RKO (cell line): ENCODE results near the gene SLC66A1.

Source experiments
- DNase-seq: peaks from one replicate; pipeline ENCODE4 v3.0.0-alpha.2; 2016; ENCODE audit warnings: low spot score

SLC66A1 gene

DNA sequence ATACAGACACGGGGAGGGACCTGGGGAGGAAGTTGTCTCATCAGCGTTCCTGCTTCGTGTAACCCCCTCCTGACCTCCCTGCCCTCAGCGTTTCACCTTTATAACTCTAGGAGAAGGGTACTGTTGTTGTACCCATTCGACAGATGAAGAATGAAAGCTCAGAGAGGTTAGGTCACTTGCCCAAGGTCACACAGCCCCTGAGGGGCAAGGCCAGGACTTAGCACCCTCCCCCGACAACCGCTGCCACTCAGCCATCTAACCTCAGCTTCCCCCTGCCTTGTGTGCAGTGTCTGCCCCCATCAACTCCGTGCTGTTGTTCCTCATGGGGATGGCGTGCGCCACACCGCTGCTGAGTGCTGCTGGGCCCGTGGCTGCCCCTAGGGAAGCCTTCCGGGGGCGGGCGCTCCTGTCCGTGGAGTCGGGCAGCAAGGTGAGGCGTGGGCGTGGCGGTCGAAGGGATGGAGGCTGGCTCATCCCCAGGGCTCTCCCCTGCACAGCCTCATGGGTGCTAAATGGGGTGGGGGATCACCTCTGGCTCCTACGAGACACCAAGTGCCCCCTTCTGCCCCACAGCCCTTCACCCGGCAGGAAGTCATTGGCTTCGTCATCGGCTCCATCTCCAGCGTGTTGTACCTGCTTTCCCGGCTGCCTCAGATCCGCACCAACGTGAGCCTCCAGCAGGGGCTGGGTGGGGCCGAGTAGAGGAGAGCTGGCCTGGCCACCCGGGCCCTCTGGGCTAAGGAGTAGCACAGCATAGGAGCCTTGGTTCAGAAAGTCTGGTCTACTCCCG lies 14.0 kb downstream of the SLC66A1 start:
- DNase-seq, result no peak

DNA sequence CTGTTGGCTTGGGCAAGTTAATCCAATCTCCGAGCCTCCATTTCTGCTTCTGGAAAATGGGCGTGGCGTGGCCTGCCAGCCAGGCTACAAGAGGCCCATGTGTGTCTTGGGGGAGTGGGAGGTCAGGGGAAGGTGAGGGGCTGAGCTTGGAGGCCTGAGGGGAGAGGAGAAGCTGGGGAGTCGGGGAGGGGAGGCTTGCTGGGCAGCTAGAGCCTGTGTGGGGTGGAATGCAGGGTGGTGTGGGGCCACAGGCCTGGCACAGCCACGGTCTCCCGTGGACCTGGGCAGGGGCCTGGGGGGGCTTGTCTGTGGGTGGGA lies 14.6 kb downstream of the SLC66A1 start:
- no peak for DNase-seq

DNA sequence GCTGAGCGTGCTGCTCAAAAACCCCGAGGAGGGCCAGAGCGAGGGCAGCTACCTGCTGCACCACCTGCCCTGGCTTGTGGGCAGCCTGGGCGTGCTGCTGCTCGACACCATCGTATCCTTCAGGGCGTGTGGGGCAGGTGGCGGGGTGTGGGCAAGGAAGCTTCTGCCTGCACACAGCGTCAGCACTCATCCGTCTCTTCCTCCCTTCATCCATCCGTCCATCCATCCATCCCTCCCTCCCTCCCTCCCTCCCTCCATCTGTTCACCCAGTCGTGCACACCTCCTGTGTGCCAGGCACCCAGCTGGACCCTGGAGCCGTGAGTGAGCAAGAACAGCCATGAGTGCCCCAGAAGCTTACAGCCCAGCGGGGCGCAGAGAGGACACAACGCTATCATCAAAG lies 15.2 kb downstream of the SLC66A1 start:
- DNase-seq, result no peak

DNA sequence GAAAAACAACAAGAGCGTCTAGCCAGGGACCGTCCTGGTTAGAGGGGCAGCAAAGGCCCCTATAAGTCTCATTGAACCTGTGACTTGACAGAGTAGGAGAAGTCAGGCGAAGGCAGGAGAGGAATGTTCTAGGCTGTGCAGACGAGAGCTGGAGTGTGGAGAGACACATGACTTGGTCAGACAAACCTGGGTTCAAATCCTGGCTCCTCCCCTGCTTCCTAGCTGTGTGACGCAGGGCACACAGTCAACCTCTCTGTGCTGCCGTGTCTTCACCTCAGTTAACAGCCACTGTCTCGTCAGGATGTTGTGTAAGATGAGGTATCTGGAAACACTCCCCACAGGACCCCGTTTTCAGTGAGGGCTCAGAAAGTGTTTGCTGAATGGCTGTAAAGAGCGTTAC lies 15.6 kb downstream of the SLC66A1 start:
- DNase-seq, result no peak

DNA sequence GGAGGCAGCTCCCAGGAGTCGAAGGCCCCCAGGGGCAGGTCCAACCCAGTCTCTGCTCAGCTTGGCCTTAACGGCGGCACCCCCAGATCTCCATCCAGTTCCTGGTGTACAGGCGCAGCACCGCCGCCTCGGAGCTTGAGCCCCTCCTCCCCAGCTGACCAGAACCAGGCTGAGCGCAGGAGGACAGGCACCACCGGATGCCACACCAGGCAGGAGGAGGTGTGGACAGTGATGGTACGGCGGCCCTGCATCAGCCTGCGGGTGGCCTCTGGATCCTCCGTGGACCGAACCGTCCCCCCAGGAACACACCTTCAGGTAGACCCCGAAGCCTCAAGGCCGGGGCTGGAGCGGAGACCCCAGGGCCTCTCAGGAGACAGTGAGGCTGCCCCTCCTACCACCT lies 16.4 kb downstream of the SLC66A1 start:
- DNase-seq, result no peak

DNA sequence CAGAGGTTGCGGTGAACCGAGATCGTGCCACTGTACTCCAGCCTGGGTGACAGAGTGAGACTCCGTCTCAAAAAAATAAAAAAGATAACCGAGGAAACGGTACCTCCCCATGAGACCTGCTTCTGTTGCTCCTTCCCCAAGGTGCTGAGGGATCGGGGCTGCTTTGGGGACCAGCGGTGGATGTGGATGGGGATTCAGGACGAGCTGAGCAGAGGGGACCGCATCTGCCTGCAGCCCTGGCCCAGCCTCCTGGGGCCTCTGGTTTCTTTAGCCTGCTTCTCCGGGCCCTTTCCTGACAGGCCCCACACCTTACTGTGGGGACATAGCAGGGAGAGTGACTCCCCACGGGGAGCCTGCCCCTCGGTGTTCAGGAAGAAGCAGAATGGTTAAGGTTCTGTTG lies 17.1 kb downstream of the SLC66A1 start:
- DNase-seq, result no peak

DNA sequence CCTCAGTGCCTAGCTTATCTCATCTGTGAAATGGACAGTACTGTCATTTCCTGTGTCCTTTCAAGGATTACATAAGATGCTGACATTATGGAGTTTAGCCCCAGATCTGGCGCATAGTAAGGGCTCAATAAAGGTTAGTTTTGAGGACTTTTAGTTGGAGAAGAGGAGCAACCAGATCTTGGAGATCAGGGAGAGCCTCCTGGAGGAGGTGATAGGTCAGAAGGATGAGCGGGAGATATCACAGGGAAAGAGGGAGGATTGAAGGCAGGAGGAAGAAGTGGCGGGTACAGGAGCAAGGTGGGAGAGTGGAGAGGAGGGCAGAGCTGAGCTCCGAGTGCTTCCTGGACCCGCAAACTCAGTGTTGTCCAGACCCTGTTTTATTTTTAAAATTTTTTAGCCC lies 17.5 kb downstream of the SLC66A1 start:
- no peak for DNase-seq

DNA sequence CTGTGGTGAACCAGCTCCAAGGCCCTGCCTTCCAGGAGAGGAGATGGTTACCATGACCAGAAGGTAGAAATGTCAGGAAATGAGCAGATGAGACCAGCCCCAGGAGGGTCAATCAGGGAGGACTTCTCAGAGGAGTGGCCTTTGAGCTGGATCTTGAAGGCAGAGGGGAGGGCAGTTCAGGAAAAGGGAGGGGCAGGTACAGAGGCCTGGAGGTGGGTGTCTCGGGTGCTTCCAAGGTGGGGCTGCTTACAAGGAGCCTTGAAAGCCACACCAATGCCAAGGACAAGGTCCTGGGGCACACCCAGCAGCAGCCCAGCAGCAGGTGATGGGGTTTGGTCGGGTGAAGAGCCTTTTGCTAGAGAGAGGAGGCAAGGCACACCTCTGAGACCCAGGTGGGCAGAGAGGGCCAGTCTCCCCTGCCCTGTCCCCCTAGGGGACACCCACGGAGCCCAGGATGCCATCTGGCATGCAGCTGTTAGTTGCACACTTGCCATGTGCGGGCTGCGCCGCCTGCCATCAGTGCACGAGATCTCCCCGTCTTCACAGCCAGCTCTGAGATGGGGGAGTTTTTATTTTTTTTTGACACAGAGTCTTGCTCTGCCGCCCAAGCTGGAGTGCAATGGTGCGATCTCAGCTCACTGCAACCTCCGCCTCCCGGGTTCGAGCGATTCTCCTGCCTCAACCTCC lies 18.5 kb downstream of the SLC66A1 start:
- no peak for DNase-seq

DNA sequence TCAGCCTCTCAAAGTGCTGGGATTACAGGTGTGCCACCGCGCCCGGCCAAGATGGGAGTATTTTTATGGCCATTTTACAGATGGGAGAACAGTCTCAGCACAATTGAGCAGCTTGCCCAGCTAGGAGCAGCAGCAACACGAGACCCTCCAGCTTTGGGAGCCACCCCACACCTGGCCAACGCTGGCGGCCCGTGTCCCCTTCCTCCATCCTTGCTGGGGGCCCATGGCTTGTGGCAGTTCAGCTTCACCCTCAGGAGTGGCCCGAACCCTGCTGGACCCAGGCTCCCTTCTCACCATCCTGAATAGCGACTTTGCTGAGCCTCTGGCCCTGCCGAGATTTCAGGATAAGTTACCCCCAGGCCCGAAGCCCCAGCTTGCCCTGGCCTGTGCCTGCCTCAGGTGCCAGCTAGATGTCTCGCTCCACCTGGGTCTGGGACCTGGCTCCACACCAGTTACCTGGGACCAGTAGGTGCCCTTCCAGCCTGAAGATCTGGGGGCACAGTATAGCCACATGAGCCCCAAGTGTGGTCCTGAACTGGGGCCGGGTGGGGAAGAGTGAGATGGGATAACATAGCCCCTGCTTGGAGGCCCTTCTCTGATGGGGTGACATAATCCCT lies 19.2 kb downstream of the SLC66A1 start:
- no peak for DNase-seq

DNA sequence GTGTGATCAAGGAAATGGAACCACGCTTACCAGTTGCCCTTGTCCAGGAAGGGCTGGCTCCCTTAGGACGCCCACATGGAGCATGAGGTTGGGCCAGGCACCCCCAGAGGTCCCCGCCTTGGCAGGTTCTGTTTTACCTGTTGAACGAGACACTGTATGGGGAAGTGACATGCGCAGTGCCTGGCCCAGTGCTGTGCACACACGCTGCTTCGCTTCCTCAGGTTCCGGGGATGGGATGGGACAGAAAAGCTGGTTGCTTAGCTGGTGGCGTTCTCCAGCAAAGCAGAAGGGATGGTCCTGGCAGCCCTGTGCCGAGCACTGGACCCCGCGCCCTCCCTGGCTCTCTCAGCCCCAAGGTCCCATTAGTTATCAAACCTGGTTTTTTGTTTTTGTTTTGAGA lies 20.7 kb downstream of the SLC66A1 start:
- DNase-seq, result no peak

DNA sequence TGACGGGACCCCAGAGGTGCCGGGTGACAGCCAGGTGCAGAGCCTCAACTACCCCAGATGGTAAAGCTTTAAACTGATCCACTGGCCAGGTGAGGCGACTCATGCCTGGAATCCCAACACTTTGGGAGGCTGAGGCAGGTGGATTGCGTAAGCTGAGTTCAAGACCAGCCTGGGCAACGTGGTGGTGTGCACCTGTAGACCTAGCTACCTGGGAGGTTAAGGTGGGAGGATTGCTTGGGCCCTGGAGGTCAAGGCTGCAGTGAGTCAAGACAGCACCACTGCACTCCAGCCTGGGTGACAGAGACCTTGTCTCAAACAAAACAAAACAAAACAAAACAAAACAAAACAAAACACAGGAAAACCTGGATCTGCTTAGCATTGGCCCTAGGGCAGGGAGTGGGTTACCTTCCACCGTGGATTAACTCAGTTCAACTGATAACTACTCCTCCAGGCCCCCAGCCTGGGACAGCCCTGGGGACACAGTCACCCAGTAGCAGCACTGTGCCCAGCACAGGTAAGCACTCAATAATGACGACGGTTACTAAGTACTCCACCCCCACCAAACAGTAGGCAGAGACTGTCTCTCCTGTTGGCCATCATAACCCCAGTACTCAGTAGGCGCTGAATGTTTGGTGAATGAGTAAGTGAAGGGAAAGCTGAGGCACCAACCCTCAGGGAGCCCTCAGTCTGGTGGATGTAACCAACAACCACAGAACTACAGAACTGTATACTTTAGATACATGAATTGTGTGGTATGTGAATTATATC lies 21.6 kb downstream of the SLC66A1 start:
- peak; percentile 17 for DNase-seq

DNA sequence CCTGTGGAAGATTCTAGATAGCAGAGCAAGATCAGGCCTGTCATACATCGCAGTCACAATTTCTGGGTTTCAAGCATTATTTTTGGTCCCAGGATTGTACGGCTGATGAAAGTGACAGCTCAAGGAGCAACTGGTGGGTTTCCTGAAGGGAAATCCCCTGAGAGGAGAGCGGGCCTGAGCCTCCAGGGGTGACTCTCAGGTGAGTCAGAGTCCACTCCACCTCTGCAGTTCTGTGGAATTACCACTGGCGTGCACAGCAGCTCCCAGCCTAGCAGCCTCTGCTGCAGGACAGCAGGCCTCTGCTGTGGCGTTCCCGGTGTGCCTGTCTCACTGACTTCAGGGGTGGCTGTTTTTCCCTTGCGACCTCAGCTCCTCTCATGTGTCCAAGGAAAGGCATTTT lies 24.4 kb downstream of the SLC66A1 start:
- DNase-seq, result peak; percentile 52

DNA sequence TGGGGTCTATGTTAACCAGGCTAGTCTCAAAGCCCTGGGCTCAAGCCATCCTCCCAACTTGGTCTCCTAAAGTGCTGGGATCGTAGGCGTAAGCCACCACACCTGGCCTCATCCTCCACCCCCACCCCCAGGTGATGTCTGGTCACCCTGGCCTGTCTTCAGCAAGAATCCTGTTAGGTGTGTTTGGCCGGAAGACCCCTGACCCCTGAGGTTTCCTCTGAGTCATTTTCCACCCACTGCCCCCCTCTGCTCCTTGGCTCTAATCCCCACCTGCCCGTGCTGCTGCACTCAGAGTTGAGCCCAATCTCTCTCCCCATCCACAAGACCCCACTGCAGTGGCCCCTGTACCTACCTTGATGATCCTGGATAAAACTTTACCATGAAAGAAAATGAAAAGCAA lies 25.2 kb downstream of the SLC66A1 start:
- no peak for DNase-seq

DNA sequence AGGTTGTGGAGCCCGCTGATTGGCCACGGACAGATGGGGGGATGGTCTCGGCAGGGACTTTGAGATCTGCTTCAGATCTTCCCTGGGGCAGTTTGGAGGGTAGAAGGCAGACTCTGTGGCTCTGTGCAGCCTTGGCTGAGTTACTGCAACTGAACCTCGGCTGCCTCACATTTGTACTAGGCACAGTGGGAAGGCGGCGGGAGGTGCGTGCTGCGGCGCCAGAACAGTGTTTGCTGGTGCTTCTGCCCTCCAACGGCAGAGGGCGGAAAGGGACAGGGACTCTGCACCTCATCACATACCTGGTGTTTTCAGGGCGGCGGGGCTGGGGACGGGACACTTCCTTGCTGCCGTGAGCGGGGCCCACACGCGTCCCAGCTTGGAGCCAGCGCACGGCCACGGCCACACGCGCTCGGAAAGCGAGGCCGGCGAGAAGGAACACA lies 26.2 kb downstream of the SLC66A1 start:
- DNase-seq, result no peak

DNA sequence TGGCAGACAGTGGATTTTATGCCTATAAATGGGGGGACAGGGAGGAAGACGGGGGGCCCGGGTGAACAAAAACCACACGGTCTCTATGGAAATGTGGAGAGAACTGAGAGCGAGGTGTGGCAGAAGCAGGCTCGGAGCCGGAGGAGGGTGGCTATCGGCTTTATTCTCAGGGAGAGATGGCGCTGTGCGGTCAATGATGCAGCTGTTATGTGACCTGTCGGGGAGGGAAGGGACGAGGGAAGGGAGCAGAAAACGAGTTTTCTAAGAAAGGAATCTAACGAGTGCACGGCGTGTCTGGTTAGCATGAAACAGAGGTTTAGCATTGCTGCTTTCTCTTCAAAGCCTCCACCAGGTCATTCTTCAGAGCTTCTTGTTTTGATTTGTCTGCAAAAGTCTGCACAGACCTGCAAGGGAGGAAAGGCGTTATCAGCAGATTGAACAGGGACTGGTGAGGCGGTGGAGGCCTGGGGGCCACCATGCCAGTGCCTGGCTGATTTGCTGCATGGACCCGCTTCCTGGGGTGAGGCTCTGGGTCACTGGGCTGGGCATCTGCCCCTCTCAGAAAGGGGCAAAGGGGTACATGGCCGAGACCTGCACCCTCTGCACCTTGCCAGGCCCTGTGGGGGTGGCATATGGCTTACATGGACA lies 27.2 kb downstream of the SLC66A1 start:
- DNase-seq, result no peak

DNA sequence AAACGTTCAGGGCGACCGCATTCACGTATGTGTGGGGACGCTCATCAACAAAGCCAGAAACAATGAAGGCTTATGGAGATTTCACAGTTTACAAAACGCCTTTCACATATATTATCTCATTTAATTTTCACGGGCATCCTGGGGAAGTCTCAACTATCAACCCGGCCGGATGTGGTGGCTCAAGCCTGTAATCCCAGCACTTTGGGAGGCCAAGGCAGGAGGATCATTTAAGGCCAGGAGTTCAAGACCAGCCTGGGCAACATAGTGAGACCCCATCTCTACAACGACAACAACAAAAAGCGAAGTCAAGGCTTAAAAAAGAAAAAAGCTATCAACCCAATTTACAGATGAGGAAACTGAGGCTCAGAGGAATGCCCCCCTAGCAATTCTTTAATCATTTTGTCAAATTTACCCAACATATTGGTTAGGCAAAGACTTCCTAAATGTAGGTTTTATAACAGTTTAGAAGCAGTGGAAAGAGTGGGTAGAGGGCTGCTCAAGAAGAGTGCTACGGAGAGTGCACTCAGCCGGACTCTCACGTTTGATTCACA lies 28.3 kb downstream of the SLC66A1 start:
- no peak for DNase-seq

DNA sequence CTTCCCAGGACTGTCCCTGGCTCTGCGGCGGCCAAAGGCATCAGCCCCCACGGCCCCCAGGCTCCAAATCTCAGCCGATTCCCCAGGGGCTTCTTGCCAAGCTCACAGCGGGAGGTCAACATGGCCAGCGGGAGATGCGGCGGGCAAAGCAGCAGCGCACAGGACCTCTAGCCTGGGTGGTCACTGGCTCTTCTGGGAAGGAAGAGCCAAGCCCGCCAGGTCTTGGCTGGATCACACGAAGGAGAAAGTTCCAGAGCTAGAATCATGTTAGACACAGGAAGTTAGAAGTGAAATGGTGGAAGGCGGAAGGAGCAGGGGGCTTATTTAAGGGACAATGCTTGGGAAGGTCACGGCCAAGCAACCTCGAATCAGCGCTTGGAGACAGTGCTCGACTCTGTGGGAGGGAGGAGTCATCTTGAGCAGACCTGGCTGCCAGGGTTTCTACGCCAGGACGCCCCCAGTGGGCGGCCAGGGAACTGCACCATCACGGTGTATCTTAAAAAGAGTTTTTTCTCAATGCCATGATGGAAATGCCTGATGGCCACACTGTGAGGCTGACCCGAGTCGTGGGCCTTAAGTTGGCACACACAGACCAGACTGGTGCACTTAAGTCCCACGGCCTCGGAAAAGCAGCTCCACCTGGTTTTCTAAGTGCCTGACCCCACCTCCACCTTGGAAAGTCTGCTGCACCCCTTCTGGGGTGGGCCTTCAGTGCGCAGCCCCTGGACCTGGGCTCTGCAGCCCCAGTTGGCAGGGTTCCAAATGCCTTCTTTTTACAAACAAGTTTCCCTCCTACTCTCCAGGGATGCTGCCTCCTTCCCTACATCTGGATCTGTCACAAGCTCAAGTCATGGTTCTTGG lies 29.3 kb downstream of the SLC66A1 start:
- peak; percentile 82 for DNase-seq

DNA sequence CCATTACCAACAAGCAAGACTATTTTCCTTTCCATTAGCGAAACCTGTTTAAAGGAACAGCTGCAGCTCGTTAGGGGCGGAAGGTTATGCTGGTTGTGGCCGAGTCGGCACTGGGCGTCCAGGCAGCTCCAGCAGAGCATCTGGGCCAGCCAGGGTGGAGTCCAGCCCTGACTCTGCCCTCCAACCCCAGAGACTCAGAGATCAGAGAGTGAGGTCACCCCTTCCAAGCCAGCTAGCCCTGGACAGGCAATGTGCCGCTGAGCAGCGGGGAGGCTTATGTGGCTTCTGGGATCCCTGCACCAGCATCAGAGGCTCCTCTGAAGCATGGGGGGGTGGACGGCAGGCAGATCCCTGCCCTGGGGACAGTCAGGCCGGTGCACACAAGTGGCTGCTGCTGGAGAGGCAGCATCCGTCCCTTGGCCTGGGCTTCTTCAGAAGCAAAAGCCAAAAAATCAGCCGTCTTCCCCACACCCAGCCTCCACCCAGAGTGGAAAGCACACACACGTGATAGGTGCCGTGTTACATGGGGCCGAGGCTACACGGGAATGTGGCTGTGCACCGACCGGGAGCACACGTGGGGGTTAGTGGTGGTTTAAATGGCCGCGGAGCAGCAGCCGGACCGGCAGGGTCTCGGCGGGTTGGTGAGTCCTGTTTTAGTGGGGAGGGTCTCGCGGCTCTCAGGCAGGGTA lies 30.1 kb downstream of the SLC66A1 start:
- DNase-seq, result no peak

DNA sequence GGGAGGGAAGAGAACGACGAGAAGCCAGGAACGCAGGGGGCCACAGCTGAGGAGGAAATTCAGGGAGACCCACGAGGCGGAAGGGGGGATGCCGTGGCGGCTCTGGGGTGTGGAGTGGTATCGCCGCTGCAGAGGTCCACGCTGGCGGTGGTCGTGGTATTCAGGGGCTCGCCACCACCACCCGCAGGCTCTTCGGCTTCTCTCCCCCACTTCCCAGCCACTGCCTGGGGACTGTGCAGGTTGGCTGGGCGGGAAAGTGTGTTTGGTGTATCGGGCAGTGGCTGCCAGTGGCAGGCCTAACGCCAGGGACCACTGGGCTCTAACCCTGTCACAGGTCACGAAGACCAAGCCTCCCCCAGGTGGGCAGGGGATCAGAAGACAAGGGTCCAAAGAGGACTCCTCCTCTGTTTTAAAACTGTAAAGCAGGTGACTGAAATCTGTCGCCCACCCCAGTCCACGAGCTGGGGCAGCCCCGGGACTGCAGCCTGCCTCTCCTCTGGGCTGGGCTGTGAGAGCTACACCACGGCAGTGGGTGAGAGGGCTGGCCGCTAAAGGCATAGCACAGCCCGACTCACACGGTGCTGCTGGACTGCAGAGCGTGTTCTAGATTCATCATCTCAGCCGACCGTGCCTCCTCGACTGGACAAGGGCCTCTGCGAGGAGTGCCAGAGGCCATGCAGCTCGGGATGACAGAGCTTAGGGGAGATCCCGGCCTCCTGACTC lies 30.9 kb downstream of the SLC66A1 start:
- no peak for DNase-seq
